Measurements from ENCODE around the gene IL7R.
A peak's percentile ranks its signal among the peaks of the same experiment; 100 is the strongest.

The IL7R gene

GRCh38 chr5:35856765-35857351 is at the start of gene IL7R:
TSS of gene IL7R (plus strand) at chr5:35856891. CDS start at chr5:35856978, 87 bp downstream.
- no peak for DNase-seq (ENCODE audit: low spot score)

GRCh38 chr5:35810601-35811000 is 46.1 kb upstream of the IL7R start:
- no peak for DNase-seq (ENCODE audit: low spot score)

- no peak for DNase-seq (ENCODE audit: low spot score)
Measured at GRCh38 chr5:35811108-35811741, 45.5 kb upstream of the IL7R start.

GRCh38 chr5:35813521-35813920 is 43.2 kb upstream of the IL7R start:
- no peak for DNase-seq (ENCODE audit: low spot score)

GRCh38 chr5:35815089-35815936 is 41.4 kb upstream of the IL7R start:
- DNase-seq (ENCODE audit: low spot score): peak; percentile 9

GRCh38 chr5:35816881-35817521 is 39.7 kb upstream of the IL7R start:
- no peak for DNase-seq (ENCODE audit: low spot score)

- no peak for DNase-seq (ENCODE audit: low spot score)
Measured at GRCh38 chr5:35819026-35819425, 37.7 kb upstream of the IL7R start.

GRCh38 chr5:35819668-35820067 is 37.0 kb upstream of the IL7R start:
- no peak for DNase-seq (ENCODE audit: low spot score)

GRCh38 chr5:35820735-35821134 is 36.0 kb upstream of the IL7R start:
- DNase-seq (ENCODE audit: low spot score): no peak

- DNase-seq (ENCODE audit: low spot score): no peak
Measured at GRCh38 chr5:35821513-35821912, 35.2 kb upstream of the IL7R start.

- DNase-seq (ENCODE audit: low spot score): no peak
Measured at GRCh38 chr5:35822511-35822910, 34.2 kb upstream of the IL7R start.

- DNase-seq (ENCODE audit: low spot score): no peak
Measured at GRCh38 chr5:35823347-35824098, 33.2 kb upstream of the IL7R start.

- DNase-seq (ENCODE audit: low spot score): no peak
Measured at GRCh38 chr5:35826056-35826455, 30.6 kb upstream of the IL7R start.

GRCh38 chr5:35826554-35826953 is 30.1 kb upstream of the IL7R start:
- DNase-seq (ENCODE audit: low spot score): no peak

GRCh38 chr5:35828082-35828598 is 28.6 kb upstream of the IL7R start:
- DNase-seq (ENCODE audit: low spot score): no peak

GRCh38 chr5:35830587-35830986 is 26.1 kb upstream of the IL7R start:
- DNase-seq (ENCODE audit: low spot score): no peak

- DNase-seq (ENCODE audit: low spot score): no peak
Measured at GRCh38 chr5:35832762-35833161, 23.9 kb upstream of the IL7R start.

GRCh38 chr5:35833224-35833623 is 23.5 kb upstream of the IL7R start:
- DNase-seq (ENCODE audit: low spot score): no peak

GRCh38 chr5:35835796-35836742 is 20.6 kb upstream of the IL7R start:
- DNase-seq (ENCODE audit: low spot score): no peak

GRCh38 chr5:35838370-35839042 is 18.2 kb upstream of the IL7R start:
- DNase-seq (ENCODE audit: low spot score): no peak
